ENCODE data around the gene SLC35D2.

The SLC35D2 gene

DNA sequence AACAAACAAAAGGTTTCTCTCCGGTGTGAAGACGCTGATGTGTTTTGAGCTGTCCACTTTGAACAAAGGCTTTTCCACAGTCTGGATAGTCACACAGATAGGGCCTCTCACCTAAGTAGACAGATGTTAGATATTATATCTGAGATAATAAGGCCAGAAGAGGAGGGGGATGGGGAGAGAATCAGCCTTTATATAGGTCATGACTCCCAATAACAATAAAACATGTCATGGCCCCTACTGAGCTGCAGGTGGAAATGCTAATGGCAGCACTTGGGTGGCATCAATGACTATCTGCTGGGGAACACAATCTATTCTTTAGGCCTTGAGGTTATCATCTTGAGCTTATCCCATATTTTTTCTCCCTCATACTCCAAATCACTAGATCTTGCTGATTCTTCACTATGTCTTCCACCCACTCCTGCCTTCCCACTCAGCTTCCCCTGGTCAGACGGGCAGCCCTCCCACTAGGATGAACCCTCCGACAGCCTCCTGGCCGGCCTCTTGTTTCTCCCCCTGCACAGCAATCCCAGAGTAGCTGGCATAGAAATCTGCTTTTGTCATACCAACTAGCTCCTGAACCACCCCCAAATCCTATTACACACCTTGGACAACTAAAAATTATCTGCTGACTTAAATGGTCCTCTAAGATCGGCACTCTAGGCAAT, 11.5 kb upstream of the SLC35D2 start:
- no peak overlapping the region for H3K56ac ChIP-seq (ENCODE audit: low read length)
- no CpG with 5 or more reads among the region's 6 CpGs for WGBS (ENCODE audit: extremely low coverage, insufficient coverage, low lambda C conversion rate)
- no peak overlapping the region for H2AK5ac ChIP-seq (ENCODE audit: low read length)
- DNase-seq, result no peak
- H2BK15ac ChIP-seq (replicated peaks; ENCODE audit: low read depth), result no peak overlapping the region
- H3K79me1 ChIP-seq (ENCODE audit: low read length), result peaks cover 5% of the 10 kb centered on the region
- H3K36me3 ChIP-seq (ENCODE audit: control insufficient read depth, insufficient read depth, low read length), result peaks cover 8% of the 10 kb centered on the region
- H3K4me2 ChIP-seq (ENCODE audit: low read length), result no peak overlapping the region
- H2BK5ac ChIP-seq (ENCODE audit: low read length), result no peak overlapping the region
- H3K9ac ChIP-seq (ENCODE audit: low read length), result no peak overlapping the region
- no peak overlapping the region for H3K23ac ChIP-seq (ENCODE audit: low read length)
- no peak overlapping the region for H4K8ac ChIP-seq (ENCODE audit: low read depth, low read length)
- H3K27me3 ChIP-seq (ENCODE audit: insufficient read depth, low read length, poor library complexity), result no peaks in the 10 kb centered on the region
- H3K4me3 ChIP-seq (ENCODE audit: low read length), result no peak overlapping the region
- no peak overlapping the region for H3K4ac ChIP-seq (ENCODE audit: low read depth, low read length)
- no peak overlapping the region for H3K18ac ChIP-seq (ENCODE audit: low read length)
- H3K27ac ChIP-seq (ENCODE audit: low read depth, low read length), result no peak overlapping the region
- no peaks in the 10 kb centered on the region for H3K4me1 ChIP-seq (ENCODE audit: control insufficient read depth, low read depth, low read length)
- H2BK120ac ChIP-seq (ENCODE audit: low read depth, low read length), result no peak overlapping the region
- no peak overlapping the region for H4K5ac ChIP-seq (ENCODE audit: low read length)
- peaks cover 4% of the 10 kb centered on the region for H3K79me2 ChIP-seq (ENCODE audit: control insufficient read depth, insufficient read depth, low read length)

DNA sequence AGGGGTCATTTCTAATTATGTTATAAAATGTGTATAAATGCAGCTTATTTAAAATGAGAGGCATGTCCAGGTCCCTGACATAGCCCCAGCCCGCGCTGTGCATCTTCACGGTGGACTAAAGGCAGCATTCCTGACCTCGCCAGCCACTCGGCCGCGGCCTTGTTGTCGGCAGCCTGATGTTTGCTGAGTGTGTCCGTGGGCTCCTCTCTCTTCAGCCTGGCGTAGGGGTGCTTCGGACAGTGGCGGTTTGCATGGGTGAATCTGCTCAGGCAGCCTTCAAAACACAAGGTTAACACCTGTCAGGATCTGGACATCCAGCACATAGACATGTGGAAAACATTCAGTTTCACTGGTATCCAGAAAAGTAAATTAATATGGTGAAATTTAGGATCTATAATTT, 8.8 kb upstream of the SLC35D2 start:
- no peak overlapping the region for H3K4me3 ChIP-seq (ENCODE audit: low read length)
- peaks cover 2% of the 10 kb centered on the region for H3K79me1 ChIP-seq (ENCODE audit: low read length)
- peaks cover 9% of the 10 kb centered on the region for H3K36me3 ChIP-seq (ENCODE audit: control insufficient read depth, insufficient read depth, low read length)
- H3K79me2 ChIP-seq (ENCODE audit: control insufficient read depth, insufficient read depth, low read length), result no peaks in the 10 kb centered on the region
- H3K27ac ChIP-seq (ENCODE audit: low read depth, low read length), result no peak overlapping the region
- no peak overlapping the region for H2AK5ac ChIP-seq (ENCODE audit: low read length)
- H3K23ac ChIP-seq (ENCODE audit: low read length), result no peak overlapping the region
- no peak overlapping the region for H3K9ac ChIP-seq (ENCODE audit: low read length)
- no peak for DNase-seq
- no peaks in the 10 kb centered on the region for H3K4me1 ChIP-seq (ENCODE audit: control insufficient read depth, low read depth, low read length)
- H4K5ac ChIP-seq (ENCODE audit: low read length), result no peak overlapping the region
- no peak overlapping the region for H3K18ac ChIP-seq (ENCODE audit: low read length)
- no peak overlapping the region for H3K56ac ChIP-seq (ENCODE audit: low read length)
- H3K27me3 ChIP-seq (ENCODE audit: insufficient read depth, low read length, poor library complexity), result no peaks in the 10 kb centered on the region
- H4K8ac ChIP-seq (ENCODE audit: low read depth, low read length), result no peak overlapping the region
- H3K4ac ChIP-seq (ENCODE audit: low read depth, low read length), result no peak overlapping the region
- H2BK5ac ChIP-seq (ENCODE audit: low read length), result no peak overlapping the region
- no peak overlapping the region for H3K4me2 ChIP-seq (ENCODE audit: low read length)
- H2BK120ac ChIP-seq (ENCODE audit: low read depth, low read length), result no peak overlapping the region
- WGBS (ENCODE audit: extremely low coverage, insufficient coverage, low lambda C conversion rate), result no CpG with 5 or more reads among the region's 12 CpGs
- no peak overlapping the region for H2BK15ac ChIP-seq (replicated peaks; ENCODE audit: low read depth)

DNA sequence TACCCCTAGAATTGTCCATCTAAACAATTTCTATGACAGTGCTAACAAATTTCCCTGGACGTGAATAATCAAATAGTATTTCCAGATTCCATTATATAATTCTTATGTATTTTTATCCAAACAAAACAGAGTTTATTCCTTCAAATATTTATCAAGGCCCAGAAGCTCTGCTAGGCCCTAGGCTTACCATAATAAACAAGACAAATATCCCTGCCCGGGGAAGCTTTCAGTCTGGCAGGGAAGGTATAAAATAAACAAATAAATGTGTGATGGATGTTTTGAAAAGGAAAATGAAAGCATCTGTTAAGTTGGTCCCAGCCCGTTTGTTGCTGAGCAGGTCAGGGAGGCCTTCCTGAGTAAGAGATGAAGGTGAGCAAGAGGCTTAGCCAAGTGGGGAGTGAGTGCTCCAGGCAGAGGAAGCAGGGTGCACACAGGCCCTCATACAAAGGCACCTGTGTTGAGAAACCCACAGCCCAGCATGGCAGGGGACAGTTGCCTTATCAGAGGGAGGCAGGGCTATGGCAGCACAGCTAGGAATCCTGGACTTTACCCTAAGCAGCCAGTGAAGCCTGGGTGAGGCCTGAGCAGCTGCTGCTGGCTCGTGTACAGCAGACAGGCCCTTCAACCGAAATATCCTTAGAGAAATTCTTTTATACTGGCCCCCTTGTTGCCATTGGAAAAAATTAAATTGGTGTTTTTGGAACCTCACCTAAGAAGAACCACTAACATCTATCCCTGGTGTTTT, 7.7 kb upstream of the SLC35D2 start:
- Histone ChIP-seq H3K27ac (ENCODE audit: low read depth, low read length) (no peak overlapping the region), H3K36me3 (ENCODE audit: control insufficient read depth, insufficient read depth, low read length) (peaks cover 9% of the 10 kb centered on the region)
- WGBS (ENCODE audit: extremely low coverage, insufficient coverage, low lambda C conversion rate), result no CpG with 5 or more reads among the region's 5 CpGs

DNA sequence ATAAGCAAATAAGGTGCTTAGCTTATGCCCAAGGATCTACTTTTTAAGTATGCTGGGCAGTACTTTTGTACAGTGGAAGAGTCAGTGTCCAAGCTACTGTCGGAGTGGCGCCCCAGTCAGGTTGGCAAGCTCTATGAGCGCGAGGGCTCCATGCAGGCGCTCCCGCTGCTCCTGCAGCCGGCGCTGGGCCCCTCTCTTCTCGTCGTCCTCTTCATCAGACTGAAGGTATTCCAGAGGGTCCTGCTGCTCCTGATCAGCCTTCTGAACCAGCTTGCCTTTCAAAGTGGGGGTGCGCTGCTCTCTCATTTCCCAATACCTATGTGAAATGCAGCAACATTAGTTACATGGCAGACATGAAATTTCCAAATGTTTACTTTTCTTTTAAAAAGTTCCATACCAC, 4.6 kb upstream of the SLC35D2 start:
- Histone ChIP-seq H2BK5ac (ENCODE audit: low read length) (no peak overlapping the region), H3K4me2 (ENCODE audit: low read length) (no peak overlapping the region), H3K4me3 (ENCODE audit: low read length) (no peak overlapping the region), H3K9ac (ENCODE audit: low read length) (no peak overlapping the region), H3K79me2 (ENCODE audit: control insufficient read depth, insufficient read depth, low read length) (no peaks in the 10 kb centered on the region), H3K23ac (ENCODE audit: low read length) (no peak overlapping the region), H2AK5ac (ENCODE audit: low read length) (no peak overlapping the region), H4K8ac (ENCODE audit: low read depth, low read length) (no peak overlapping the region), H3K79me1 (ENCODE audit: low read length) (no peaks in the 10 kb centered on the region), H3K27me3 (ENCODE audit: insufficient read depth, low read length, poor library complexity) (no peaks in the 10 kb centered on the region), H3K27ac (ENCODE audit: low read depth, low read length) (no peak overlapping the region), H3K56ac (ENCODE audit: low read length) (no peak overlapping the region), H3K4ac (ENCODE audit: low read depth, low read length) (no peak overlapping the region), H2BK15ac (replicated peaks; ENCODE audit: low read depth) (no peak overlapping the region), H3K36me3 (ENCODE audit: control insufficient read depth, insufficient read depth, low read length) (peaks cover 8% of the 10 kb centered on the region), H3K4me1 (ENCODE audit: control insufficient read depth, low read depth, low read length) (no peaks in the 10 kb centered on the region), H4K5ac (ENCODE audit: low read length) (no peak overlapping the region), H2BK120ac (ENCODE audit: low read depth, low read length) (no peak overlapping the region), H3K18ac (ENCODE audit: low read length) (no peak overlapping the region)
- DNase-seq, result no peak
- no CpG with 5 or more reads among the region's 11 CpGs for WGBS (ENCODE audit: extremely low coverage, insufficient coverage, low lambda C conversion rate)

More for the DNA sequence above, 7.7 kb upstream of the SLC35D2 start:
- Histone ChIP-seq H3K23ac (ENCODE audit: low read length) (no peak overlapping the region), H2BK15ac (replicated peaks; ENCODE audit: low read depth) (no peak overlapping the region), H3K79me2 (ENCODE audit: control insufficient read depth, insufficient read depth, low read length) (no peaks in the 10 kb centered on the region), H3K4ac (ENCODE audit: low read depth, low read length) (no peak overlapping the region), H3K56ac (ENCODE audit: low read length) (no peak overlapping the region), H2BK120ac (ENCODE audit: low read depth, low read length) (no peak overlapping the region), H3K18ac (ENCODE audit: low read length) (no peak overlapping the region), H2AK5ac (ENCODE audit: low read length) (no peak overlapping the region), H3K4me3 (ENCODE audit: low read length) (no peak overlapping the region), H4K8ac (ENCODE audit: low read depth, low read length) (no peak overlapping the region), H3K27me3 (ENCODE audit: insufficient read depth, low read length, poor library complexity) (no peaks in the 10 kb centered on the region), H3K4me2 (ENCODE audit: low read length) (no peak overlapping the region), H4K5ac (ENCODE audit: low read length) (no peak overlapping the region), H3K9ac (ENCODE audit: low read length) (no peak overlapping the region), H2BK5ac (ENCODE audit: low read length) (no peak overlapping the region), H3K4me1 (ENCODE audit: control insufficient read depth, low read depth, low read length) (no peaks in the 10 kb centered on the region), H3K79me1 (ENCODE audit: low read length) (peaks cover 2% of the 10 kb centered on the region)
- DNase-seq, result no peak

DNA sequence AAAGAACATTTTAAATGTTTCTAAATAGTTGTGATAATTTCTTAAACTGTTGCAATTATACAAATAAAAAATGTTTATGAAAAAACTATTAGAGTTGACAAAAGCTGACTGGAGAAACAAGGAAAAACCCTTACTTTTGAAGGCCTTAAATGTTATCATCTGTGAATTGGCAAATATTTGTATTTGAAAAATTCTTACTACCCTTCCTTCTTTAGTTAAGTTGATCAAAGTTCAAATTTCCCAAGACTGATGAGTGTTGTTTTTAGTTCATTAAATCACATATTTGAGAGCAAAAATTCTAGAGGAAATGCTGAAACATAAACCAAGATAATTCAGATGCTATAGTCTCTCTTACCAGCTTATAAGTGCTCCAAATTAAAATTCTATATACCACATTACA, 2.6 kb upstream of the SLC35D2 start:
- no peak for DNase-seq
- no peak overlapping the region for H3K4ac ChIP-seq (ENCODE audit: low read depth, low read length)
- H2BK5ac ChIP-seq (ENCODE audit: low read length), result no peak overlapping the region
- H3K4me1 ChIP-seq (ENCODE audit: control insufficient read depth, low read depth, low read length), result peaks cover 2% of the 10 kb centered on the region
- H3K23ac ChIP-seq (ENCODE audit: low read length), result no peak overlapping the region
- no peak overlapping the region for H3K4me3 ChIP-seq (ENCODE audit: low read length)
- H3K27ac ChIP-seq (ENCODE audit: low read depth, low read length), result no peak overlapping the region
- H2BK120ac ChIP-seq (ENCODE audit: low read depth, low read length), result no peak overlapping the region
- no peak overlapping the region for H2AK5ac ChIP-seq (ENCODE audit: low read length)
- no peak overlapping the region for H3K9ac ChIP-seq (ENCODE audit: low read length)
- no peak overlapping the region for H3K56ac ChIP-seq (ENCODE audit: low read length)
- no peak overlapping the region for H3K18ac ChIP-seq (ENCODE audit: low read length)
- H4K5ac ChIP-seq (ENCODE audit: low read length), result no peak overlapping the region
- no peaks in the 10 kb centered on the region for H3K27me3 ChIP-seq (ENCODE audit: insufficient read depth, low read length, poor library complexity)
- H4K8ac ChIP-seq (ENCODE audit: low read depth, low read length), result no peak overlapping the region
- no peaks in the 10 kb centered on the region for H3K79me1 ChIP-seq (ENCODE audit: low read length)
- H2BK15ac ChIP-seq (replicated peaks; ENCODE audit: low read depth), result no peak overlapping the region
- peaks cover 3% of the 10 kb centered on the region for H3K36me3 ChIP-seq (ENCODE audit: control insufficient read depth, insufficient read depth, low read length)
- H3K4me2 ChIP-seq (ENCODE audit: low read length), result no peak overlapping the region
- no peaks in the 10 kb centered on the region for H3K79me2 ChIP-seq (ENCODE audit: control insufficient read depth, insufficient read depth, low read length)

DNA sequence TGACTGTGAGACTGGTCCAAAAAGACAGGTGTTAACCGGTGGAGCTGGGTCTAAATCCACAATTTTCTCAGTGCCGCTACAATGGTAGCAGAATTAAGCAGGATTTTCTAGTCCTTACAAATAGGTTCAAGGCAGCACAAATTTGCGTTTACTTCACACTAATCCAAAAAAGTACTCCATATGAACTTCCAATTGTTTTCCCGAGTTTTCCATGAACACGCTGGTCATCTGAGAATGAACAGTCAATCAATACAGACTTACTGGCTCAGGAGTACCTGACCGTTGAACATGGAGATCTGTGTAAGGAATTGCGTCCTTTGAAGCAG, 709 bp downstream of the SLC35D2 start:
- no peaks in the 10 kb centered on the region for H3K79me2 ChIP-seq (ENCODE audit: control insufficient read depth, insufficient read depth, low read length)
- H4K8ac ChIP-seq (ENCODE audit: low read depth, low read length), result no peak overlapping the region
- H3K9ac ChIP-seq (ENCODE audit: low read length), result peak overlapping the region; percentile 76
- no peak for DNase-seq
- H3K36me3 ChIP-seq (ENCODE audit: control insufficient read depth, insufficient read depth, low read length), result no peaks in the 10 kb centered on the region
- peak overlapping the region; percentile 53 for H3K4me3 ChIP-seq (ENCODE audit: low read length)
- H3K4me2 ChIP-seq (ENCODE audit: low read length), result peak overlapping the region; percentile 89
- no peak overlapping the region for H3K23ac ChIP-seq (ENCODE audit: low read length)
- no peaks in the 10 kb centered on the region for H3K79me1 ChIP-seq (ENCODE audit: low read length)
- no peak overlapping the region for H3K27ac ChIP-seq (ENCODE audit: low read depth, low read length)
- no peak overlapping the region for H2BK120ac ChIP-seq (ENCODE audit: low read depth, low read length)
- H2BK5ac ChIP-seq (ENCODE audit: low read length), result no peak overlapping the region
- H3K18ac ChIP-seq (ENCODE audit: low read length), result no peak overlapping the region
- H3K27me3 ChIP-seq (ENCODE audit: insufficient read depth, low read length, poor library complexity), result no peaks in the 10 kb centered on the region
- H2AK5ac ChIP-seq (ENCODE audit: low read length), result no peak overlapping the region
- WGBS (ENCODE audit: extremely low coverage, insufficient coverage, low lambda C conversion rate), result no CpG with 5 or more reads among the region's 7 CpGs
- peak overlapping the region; percentile 87 for H3K56ac ChIP-seq (ENCODE audit: low read length)
- H2BK15ac ChIP-seq (replicated peaks; ENCODE audit: low read depth), result no peak overlapping the region
- H3K4me1 ChIP-seq (ENCODE audit: control insufficient read depth, low read depth, low read length), result peaks cover 2% of the 10 kb centered on the region
- H4K5ac ChIP-seq (ENCODE audit: low read length), result no peak overlapping the region
- H3K4ac ChIP-seq (ENCODE audit: low read depth, low read length), result no peak overlapping the region

Data from mesendoderm (in vitro differentiated cells).